T47D (cell line): Measurements from ENCODE around the gene AUTS2.

Source experiments
- DNase-seq, 2 experiments: peaks; one replicate each; pipeline versions ENCODE4 v3.0.0 to v3.0.0-alpha.2; 2011 to 2012; ENCODE audit warnings: low read depth in 1 of 2, low spot score in 1 of 2
- JUND ChIP-seq: IDR thresholded peaks from 2 replicates; pipeline ENCODE4 v1.6.1; 2012; ENCODE audit warnings: low read depth
- in situ Hi-C: cut with HindIII; loops from 2 replicates; pipeline ENCODE4 v1.10.0; 2016; ENCODE audit warnings: low sequenced_read_pairs, low pct_unique_long_range_greater_than_20kb

The AUTS2 gene

GRCh38 chr7:69593511-69593910, 4.8 kb upstream of the AUTS2 start:
- no peak for TF ChIP-seq JUND
- no peak for DNase-seq
- in situ Hi-C loops, result no loop called here

DNA sequence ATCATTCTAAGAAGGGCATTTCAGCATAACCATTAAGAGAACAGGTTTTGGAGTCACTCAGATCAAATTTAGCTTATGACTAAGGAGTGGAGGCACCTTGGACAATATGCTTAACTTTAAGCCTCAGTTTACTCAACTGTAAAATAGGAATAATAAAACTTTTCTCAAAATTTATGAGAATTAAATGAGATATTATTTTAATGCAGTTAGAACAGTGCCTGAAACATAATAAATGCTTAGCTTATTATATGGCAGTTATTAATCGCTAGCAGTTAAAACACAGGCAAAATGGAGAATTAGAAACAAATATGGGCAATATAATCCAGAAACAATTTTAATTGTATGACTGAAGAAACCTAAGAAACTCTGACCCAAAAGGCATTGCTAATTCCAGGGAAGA, 2.9 kb upstream of the AUTS2 start:
- in situ Hi-C loops, result no loop called here
- no peak for DNase-seq
- no peak for TF ChIP-seq JUND

GRCh38 chr7:69596056-69596455, 2.2 kb upstream of the AUTS2 start:
- TF ChIP-seq JUND, result no peak
- DNase-seq, result no peak
- in situ Hi-C loops, result no loop called here

DNA sequence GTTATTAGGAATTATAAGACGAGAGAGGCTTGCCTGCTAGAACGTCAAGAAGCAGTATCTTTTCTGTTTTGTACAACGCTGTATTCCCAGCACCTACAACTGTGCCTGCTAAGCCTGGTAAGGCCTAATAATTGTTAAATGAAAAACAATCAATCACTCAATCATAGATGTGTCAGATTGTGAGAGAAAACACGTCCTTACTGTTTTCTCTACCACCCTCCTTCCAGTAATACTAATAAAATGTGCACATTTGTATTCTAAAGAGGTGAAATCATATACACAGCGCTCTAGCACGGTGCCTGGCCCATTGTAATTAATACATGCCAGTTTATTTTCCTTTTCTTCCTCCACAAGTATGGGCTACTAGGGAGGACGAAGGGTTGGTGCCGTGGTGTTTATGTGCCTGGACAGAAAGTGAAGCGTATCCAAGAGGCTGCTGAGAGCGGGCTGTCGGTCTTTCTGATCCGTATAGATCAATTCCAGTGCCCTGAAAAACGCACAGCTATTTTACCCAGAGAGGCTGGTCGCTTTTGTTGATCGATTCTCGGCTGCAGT, 1.5 kb upstream of the AUTS2 start:
- no peak for TF ChIP-seq JUND
- no peak for DNase-seq
- in situ Hi-C loops, result no loop called here

- no peak for TF ChIP-seq JUND
- in situ Hi-C loops, result no loop called here
- peak; percentile 61 to 65 for DNase-seq
Observed at GRCh38 chr7:69597278-69598076, 798 bp upstream of the AUTS2 start.

- peak; percentile 60 to 74 for DNase-seq
- TF ChIP-seq JUND, result no peak
- in situ Hi-C loops, result no loop called here
Observed at GRCh38 chr7:69598487-69599285, 411 bp downstream of the AUTS2 start.

DNA sequence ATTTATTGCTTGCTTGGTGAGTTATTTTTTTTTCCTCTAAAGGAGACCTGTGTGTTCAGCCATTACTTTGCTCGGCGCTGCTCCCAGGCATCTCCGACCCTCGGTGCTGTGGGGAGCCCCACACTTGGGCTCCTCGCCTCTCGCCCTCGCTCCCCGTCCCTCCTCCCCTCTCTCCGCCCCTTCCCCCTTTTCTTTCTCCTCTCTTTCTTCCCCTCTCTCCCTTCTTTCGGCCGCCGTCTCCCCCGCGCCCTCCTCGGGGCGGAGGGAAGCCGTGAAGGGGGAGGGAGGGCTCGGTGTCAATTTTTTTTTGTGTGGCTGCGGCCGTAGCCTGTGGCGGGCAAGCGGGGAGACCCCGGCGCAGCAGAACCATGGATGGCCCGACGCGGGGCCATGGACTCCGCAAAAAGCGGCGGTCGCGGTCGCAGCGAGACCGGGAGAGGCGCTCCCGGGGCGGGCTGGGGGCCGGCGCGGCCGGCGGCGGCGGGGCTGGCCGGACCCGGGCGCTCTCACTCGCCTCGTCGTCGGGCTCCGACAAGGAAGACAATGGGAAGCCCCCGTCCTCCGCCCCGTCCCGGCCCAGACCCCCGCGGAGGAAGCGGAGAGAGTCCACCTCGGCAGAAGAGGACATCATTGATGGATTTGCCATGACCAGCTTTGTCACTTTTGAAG, 1.1 kb downstream of the AUTS2 start:
- peak; percentile 25 to 45 for DNase-seq
- in situ Hi-C loops, result no loop called here
- no peak for TF ChIP-seq JUND

DNA sequence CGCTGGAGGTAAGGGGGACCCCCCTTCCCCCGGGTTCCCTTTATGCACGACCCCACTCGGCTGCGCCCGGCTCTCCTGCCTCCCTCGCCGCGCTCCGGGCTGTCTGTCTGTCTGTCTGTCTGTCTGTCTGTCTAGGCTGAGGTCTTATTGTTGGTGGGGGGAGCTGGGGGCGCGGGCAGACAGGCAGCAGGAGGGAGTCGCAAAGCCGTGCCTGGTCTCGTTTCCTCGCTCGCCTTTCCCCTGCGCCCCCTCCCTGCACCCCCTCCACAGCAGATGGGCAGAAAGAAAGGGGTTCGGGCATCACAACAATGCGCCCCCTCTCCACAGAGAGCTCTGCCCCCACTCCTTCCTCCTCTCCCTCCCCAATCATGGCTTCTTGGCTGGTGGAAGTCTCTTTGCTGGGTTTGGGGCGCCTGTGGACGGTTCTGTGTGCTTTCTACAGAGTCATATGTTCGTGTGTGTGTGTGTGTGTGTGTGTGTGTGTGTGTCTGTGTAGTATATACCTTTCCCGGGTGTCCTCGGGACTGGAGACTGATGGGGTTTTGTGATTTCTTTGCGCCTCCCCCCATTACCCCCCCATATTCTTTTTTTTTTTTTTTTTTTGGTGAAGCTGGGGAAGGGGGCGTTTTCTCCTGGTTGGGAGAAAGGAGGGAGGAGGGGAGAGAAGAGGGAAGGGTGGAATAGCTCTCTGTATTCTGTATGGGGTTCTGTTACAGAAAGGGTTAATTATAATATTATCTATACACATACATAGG, 1.9 kb downstream of the AUTS2 start:
- in situ Hi-C loops, result no loop called here
- TF ChIP-seq JUND, result no peak
- peak; percentile 48 to 57 for DNase-seq

DNA sequence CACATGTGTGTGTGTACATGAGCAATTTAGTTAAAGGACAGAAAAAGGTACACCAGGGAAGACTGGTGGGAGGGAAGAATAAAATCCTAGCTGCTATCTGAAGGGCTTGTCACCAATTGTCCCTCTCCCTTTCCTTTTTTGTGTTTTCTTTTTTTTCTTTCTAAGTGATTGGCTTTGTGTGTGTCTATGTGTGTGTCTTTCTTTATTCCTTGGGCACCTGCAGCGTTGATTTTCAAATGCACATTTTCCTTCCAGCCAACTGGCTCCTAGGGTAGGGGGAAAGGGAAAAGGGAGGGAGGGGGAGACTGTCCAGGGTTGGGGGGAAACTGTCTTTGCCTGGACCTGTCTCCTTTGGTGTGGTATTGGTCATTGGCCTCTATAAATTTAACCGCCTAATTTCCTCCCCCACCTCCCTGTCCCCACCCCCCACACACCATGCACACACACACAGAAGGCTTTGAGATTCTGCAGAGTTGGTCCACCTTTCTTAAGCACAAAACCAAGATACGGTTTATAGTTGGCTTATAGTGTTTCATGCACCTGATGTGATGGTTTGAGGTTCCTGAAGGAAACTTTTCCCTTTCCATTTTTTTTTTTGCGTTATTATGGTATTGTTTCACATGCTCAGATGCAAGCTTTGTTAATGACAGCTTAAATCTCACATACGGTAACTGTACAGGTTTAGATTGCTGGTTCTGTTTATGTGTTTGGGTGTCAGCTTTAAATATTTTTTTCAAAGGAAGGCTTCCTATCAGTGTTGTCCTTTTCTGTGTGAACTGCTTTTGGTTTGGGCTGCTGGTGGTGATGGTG, 2.6 kb downstream of the AUTS2 start:
- in situ Hi-C loops, result no loop called here
- no peak for TF ChIP-seq JUND
- peak in 1 of 2 experiments; percentile 18 for DNase-seq

GRCh38 chr7:69602522-69602921, 4.2 kb downstream of the AUTS2 start:
- in situ Hi-C loops, result no loop called here
- no peak for DNase-seq
- no peak for TF ChIP-seq JUND

DNA sequence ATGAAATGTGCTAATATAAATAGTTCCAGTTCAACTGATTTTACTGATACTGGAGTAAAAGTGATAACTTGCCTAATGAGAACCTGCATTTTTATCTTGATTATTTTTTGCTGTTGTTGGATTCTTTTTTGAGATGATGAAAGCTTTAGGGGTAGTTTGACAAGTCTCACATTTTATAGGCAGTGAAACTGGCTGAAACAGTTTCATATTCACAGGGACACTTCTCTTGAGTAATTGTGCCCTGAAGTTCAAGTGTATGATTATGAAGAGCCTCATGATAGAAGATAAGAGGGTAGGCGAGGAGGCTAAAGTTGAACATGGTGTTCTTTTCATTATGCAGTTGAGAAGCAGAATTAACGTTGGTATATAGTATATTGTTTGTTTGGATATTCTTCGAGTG, 5.1 kb downstream of the AUTS2 start:
- no peak for TF ChIP-seq JUND
- no peak for DNase-seq
- in situ Hi-C loops, result no loop called here
